HCT116 (cell line): Measurements from ENCODE around the gene KLRC3. TPM values are rescaled to one million over a fixed set of nuclear protein-coding genes. Genes with fewer than 3 reads are reported as not detected.
A peak's percentile ranks its signal among the peaks of the same experiment; 100 is the strongest.
"Not testable (repeated sequence)": the region's sequence is repeated elsewhere in the genome, so short reads cannot be mapped to it uniquely, and the experiment has no call there.

Experiments
- ATAC-seq: fragments of 200-7000 bp; cut with Tn5 transposase; 2 replicates; pipeline ENCODE4 v1.9.1; 2020; ENCODE audit warnings: mild to moderate bottlenecking, moderate library complexity
- BruUV-seq: library from RNA; stranded (reverse); fragments of 400-500 nt; replicated peaks from 2 replicates; lab custom pipeline; 2021; lab: Mats Ljungman, UMichigan
- CTCF ChIA-PET: fragments of 300-600 bp; sonication (Branson Sonifier 250); formaldehyde crosslinking; loops from one replicate; lab custom pipeline; 2021; ENCODE audit warnings: antibody characterized with exemption; lab: Charles Lee
- POLR2A ChIA-PET: fragments of 300-600, 350-600 bp; sonication (Branson Sonifier 250); formaldehyde crosslinking; loops from one replicate; lab custom pipeline; 2021; ENCODE audit warnings: antibody characterized with exemption; lab: Charles Lee
- RAD21 ChIA-PET, 2 experiments: fragments of 300-600 bp; sonication (Branson Sonifier 250); formaldehyde crosslinking; loops; one replicate each; lab custom pipeline; 2023; ENCODE audit warnings: low total read pairs in 2 of 2; ENCODE audit not compliant: uncharacterized antibody in 2 of 2, unreplicated experiment in 2 of 2, low non-redundant PET in 1 of 2; lab: Charles Lee
- DNase-seq: peaks from one replicate; pipeline ENCODE4 v3.0.0-alpha.2; 2010; ENCODE audit warnings: low read depth, low spot score
- H2AFZ ChIP-seq: fragments of 200-600 bp; shearing (Covaris generic), sonication (generic); 2 replicates; pipeline ENCODE4 v1.6.1; 2017; ENCODE audit warnings: low read depth, mixed run types, mixed read lengths, antibody characterized with exemption, low read length; ENCODE audit not compliant: poor library complexity, severe bottlenecking
- H3K27ac ChIP-seq: 2 replicates; pipeline ENCODE4 v1.5.1; 2012; ENCODE audit warnings: low read depth, low read length
- H3K27me3 ChIP-seq: fragments of 200-600 bp; sonication (generic); 2 replicates; pipeline ENCODE4 v1.6.1; 2016; ENCODE audit warnings: mixed run types, low read length, mixed read lengths; ENCODE audit not compliant: insufficient read depth
- H3K36me3 ChIP-seq, 2 experiments: fragments of 200-500 bp in 1 of 2; fragments of 200-600 bp in 1 of 2; sonication (Bioruptor generic) in 1 of 2; sonication (generic) in 1 of 2; 2 replicates each; pipeline versions ENCODE4 v1.5.1 to v1.6.1; 2014 to 2016; ENCODE audit warnings: low read length in 2 of 2, inconsistent platforms in 1 of 2, mixed read lengths in 1 of 2, mixed run types in 1 of 2; ENCODE audit not compliant: insufficient read depth in 2 of 2, control insufficient read depth in 1 of 2
- H3K4me1 ChIP-seq, 2 experiments: fragments of 200-600 bp in 1 of 2; sonication (generic) in 1 of 2; 2 replicates each; pipeline versions ENCODE4 v1.5.1 to v1.6.1; 2012 to 2017; ENCODE audit warnings: low read length in 2 of 2, inconsistent platforms in 1 of 2, mild to moderate bottlenecking in 1 of 2, mixed read lengths in 1 of 2, mixed run types in 1 of 2, moderate library complexity in 1 of 2; ENCODE audit not compliant: insufficient read depth in 2 of 2, control insufficient read depth in 1 of 2
- H3K4me2 ChIP-seq: fragments of 200-600 bp; sonication (generic); 2 replicates; pipeline ENCODE4 v1.6.1; 2017; ENCODE audit warnings: mixed run types, low read length, mixed read lengths
- H3K4me3 ChIP-seq, 2 experiments: fragments of 200-600 bp in 1 of 2; sonication (generic) in 1 of 2; replicated peaks in 1 of 2; 2 replicates each; pipeline ENCODE4 v1.5.1; 2011 to 2016; ENCODE audit warnings: low read length in 2 of 2, control low read depth in 1 of 2, low read depth in 1 of 2, mild to moderate bottlenecking in 1 of 2, mixed read lengths in 1 of 2, mixed run types in 1 of 2
- H3K79me2 ChIP-seq: fragments of 200-600 bp; sonication (generic); 2 replicates; pipeline ENCODE4 v1.6.1; 2017; ENCODE audit warnings: mild to moderate bottlenecking, mixed run types, low read length, moderate library complexity, mixed read lengths; ENCODE audit not compliant: insufficient read depth
- H3K9ac ChIP-seq: fragments of 200-600 bp; sonication (generic); 2 replicates; pipeline ENCODE4 v1.6.1; 2016; ENCODE audit warnings: low read length, mixed read lengths
- H3K9me2 ChIP-seq: fragments of 200-600 bp; sonication (generic), shearing (Covaris generic); 2 replicates; pipeline ENCODE4 v1.6.1; 2017; ENCODE audit warnings: mixed run types, mild to moderate bottlenecking, moderate library complexity; ENCODE audit not compliant: insufficient read depth
- H3K9me3 ChIP-seq, 2 experiments: fragments of 200-500 bp in 1 of 2; fragments of 200-600 bp in 1 of 2; sonication (Bioruptor generic) in 1 of 2; sonication (generic) in 1 of 2; 2 replicates each; pipeline ENCODE4 v1.6.1; 2014 to 2017; ENCODE audit warnings: low read length in 2 of 2, mixed read lengths in 2 of 2, inconsistent platforms in 1 of 2, low read depth in 1 of 2, mild to moderate bottlenecking in 1 of 2, mixed run types in 1 of 2, moderate library complexity in 1 of 2; ENCODE audit not compliant: control insufficient read depth in 1 of 2, insufficient read depth in 1 of 2
- H4K20me1 ChIP-seq: fragments of 200-600 bp; sonication (generic), shearing (Covaris generic); 2 replicates; pipeline ENCODE4 v1.6.1; 2017; ENCODE audit warnings: mixed run types, mild to moderate bottlenecking, moderate library complexity; ENCODE audit not compliant: insufficient read depth
- CBX3 ChIP-seq: IDR thresholded peaks from 2 replicates; pipeline ENCODE4 v1.6.1; 2012; ENCODE audit warnings: low read depth
- ELF1 ChIP-seq: IDR thresholded peaks from 2 replicates; pipeline ENCODE4 v1.6.1; 2012; ENCODE audit warnings: low read depth, borderline replicate concordance
- EZH2phosphoT487 ChIP-seq: fragments of 200-600 bp; IDR thresholded peaks from 2 replicates; pipeline ENCODE4 v1.6.1; 2018; ENCODE audit warnings: antibody characterized with exemption, borderline replicate concordance
- FOSL1 ChIP-seq: IDR thresholded peaks from 2 replicates; pipeline ENCODE4 v1.6.1; 2012; ENCODE audit warnings: low read depth
- SP1 ChIP-seq: IDR thresholded peaks from 2 replicates; pipeline ENCODE4 v1.6.1; 2012; ENCODE audit warnings: low read depth
- TCF7L2 ChIP-seq: IDR thresholded peaks from 2 replicates; pipeline ENCODE4 v1.7.0; 2011; ENCODE audit warnings: borderline replicate concordance, inconsistent platforms; ENCODE audit not compliant: insufficient read depth, insufficient read length; ENCODE audit errors: extremely low read depth
- ZFX ChIP-seq: fragments of 450-650 bp; IDR thresholded peaks from 2 replicates; pipeline ENCODE4 v1.6.1; 2017
- intact Hi-C: fragments of 100-400 bp; cut with micrococcal nuclease; formaldehyde crosslinking; loops from 2 replicates; pipeline ENCODE4 v1.10.0; 2022
- total RNA-seq: library from RNA; stranded (reverse); gene quantifications from one replicate; pipeline ENCODE4 v1.2.1, GENCODE V29; 2021; ENCODE audit not compliant: unreplicated experiment

KLRC3 gene
- total RNA-seq, 1 experiment from 2014 or later = 1.8 TPM

DNA sequence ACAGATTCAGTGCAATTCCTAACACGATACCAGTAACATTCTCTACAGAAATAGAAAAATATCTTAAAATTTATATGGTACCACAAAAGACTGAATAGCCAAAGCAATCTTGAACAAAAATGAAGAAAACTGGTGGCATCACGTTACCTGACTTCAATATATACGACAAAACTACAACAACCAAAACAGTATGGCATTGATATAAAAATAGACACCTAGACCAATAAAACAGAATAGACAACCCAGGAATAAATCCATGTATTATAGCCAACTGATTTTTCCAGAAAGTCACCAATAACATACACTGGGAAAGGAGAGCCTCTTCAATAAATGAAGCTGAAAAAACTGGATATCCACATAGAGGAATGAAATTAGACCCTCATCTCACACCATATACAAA, 36.2 kb downstream of the KLRC3 start:
- DNase-seq (no peak), ATAC-seq (no peak)
- POLR2A ChIA-PET = no interaction called here
- Histone ChIP-seq H3K4me3 (no peak overlapping the region), H3K9me3 (0 out of 4 replicates have a peak, but pooled peaks cover 0 to 5% of the 10 kb centered on the region in 2 experiments), H3K9me2 (no peaks in the 10 kb centered on the region), H3K36me3 (no peaks in the 10 kb centered on the region), H2AFZ (no peak overlapping the region), H3K9ac (no peak overlapping the region), H4K20me1 (no peaks in the 10 kb centered on the region), H3K27me3 (no peaks in the 10 kb centered on the region), H3K79me2 (no peaks in the 10 kb centered on the region), H3K27ac (no peak overlapping the region), H3K4me1 (no peaks in the 10 kb centered on the region), H3K4me2 (no peak overlapping the region)
- RAD21 ChIA-PET = interaction anchor here in 1 of 2 experiments (0.8 kb wide), 1 partner anchor 55 kb away, joined by 4 read pairs; no protein-coding TSS in a partner anchor
- no TSS peak for BruUV-seq
- TF ChIP-seq ZFX = no peak
- TF ChIP-seq CBX3 = peak; percentile 57; the same call in 1 of the 2 replicates
- CTCF ChIA-PET = no interaction called here
- intact Hi-C loops = no loop called here

DNA sequence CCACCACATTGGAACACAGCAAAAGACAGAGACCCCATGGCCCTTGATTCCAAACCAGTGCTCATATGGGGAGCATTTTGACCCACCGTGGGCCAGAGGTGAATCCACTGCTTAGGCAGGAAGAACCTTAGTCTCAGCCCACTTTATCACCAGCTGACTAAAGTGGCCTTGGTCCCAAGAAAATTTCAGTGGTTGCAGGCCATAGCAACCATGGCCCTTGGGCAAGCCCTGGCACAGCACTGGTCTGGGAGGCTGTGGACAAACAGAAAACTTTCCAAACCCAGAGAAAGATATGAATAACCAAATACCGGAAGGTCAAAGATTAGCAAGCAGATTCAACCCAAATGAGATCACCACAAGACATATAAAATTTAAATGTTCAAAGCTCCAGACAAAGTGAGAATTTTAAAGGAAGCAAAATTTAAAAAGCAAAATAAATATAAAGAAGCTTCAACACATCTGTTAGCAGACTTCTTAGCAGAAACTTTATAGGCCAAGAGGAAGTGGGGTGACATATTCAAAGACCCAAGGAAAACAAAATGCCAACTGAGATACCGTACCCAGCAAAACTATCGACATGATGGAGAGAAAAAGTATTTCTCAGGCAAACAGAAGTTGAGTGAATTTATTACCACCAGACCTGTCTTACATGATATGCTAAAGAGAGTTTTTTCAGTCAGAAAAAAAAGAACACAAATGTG, 38.3 kb downstream of the KLRC3 start:
- ATAC-seq = no peak
- Histone ChIP-seq H3K79me2 (no peaks in the 10 kb centered on the region), H3K4me1 (peaks cover 2 to 10% of the 10 kb centered on the region in 2 experiments; a peak in 1 of 4 replicates), H3K9me3 (0 out of 4 replicates have a peak, but pooled peaks cover 0 to 5% of the 10 kb centered on the region in 2 experiments)
- DNase-seq = no peak
- intact Hi-C loops = no loop called here
- TF ChIP-seq FOSL1 = no peak
- no peak for TF ChIP-seq ZFX
- TF ChIP-seq SP1 = no peak
- TF ChIP-seq CBX3 = no peak
- no peak for TF ChIP-seq EZH2phosphoT487
- no peak for TF ChIP-seq TCF7L2
- no peak for TF ChIP-seq ELF1
- TF ChIP-seq, all 23 proteins: peak for 0
- CTCF ChIA-PET = no interaction called here
- H2AFZ ChIP-seq = no peak overlapping the region
- BruUV-seq = no TSS peak
- no peaks in the 10 kb centered on the region for H3K27me3 ChIP-seq
- no peak overlapping the region for H3K9ac ChIP-seq
- no peaks in the 10 kb centered on the region for H4K20me1 ChIP-seq
- no peak overlapping the region for H3K27ac ChIP-seq
- POLR2A ChIA-PET = no interaction called here
- no peaks in the 10 kb centered on the region for H3K36me3 ChIP-seq
- RAD21 ChIA-PET = no interaction called here
- no peak overlapping the region for H3K4me2 ChIP-seq
- no peak overlapping the region for H3K4me3 ChIP-seq
- H3K9me2 ChIP-seq = no peaks in the 10 kb centered on the region

DNA sequence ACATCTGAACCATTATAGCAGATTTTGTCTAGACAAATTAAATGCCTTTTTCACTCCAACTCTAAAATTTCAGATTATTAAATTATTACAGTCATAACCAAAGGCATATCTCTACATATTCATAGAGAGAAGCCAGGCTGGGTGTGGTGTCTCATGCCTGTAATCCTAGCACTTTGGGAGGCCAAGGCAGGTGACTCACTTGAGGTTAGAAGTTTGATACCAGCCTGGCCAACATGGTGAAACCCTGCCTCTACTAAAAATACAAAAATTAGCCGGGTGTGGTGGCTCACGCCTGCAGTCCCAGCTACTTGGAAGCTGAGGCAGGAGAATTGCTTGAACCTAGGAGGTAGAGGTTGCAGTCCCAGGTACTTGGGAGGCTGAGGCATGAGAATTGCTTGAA, 41.7 kb downstream of the KLRC3 start:
- H2AFZ ChIP-seq, POLR2A ChIA-PET, H3K4me1 ChIP-seq, H3K27ac ChIP-seq, intact Hi-C loops, H3K79me2 ChIP-seq, H3K36me3 ChIP-seq, DNase-seq, H3K27me3 ChIP-seq, CTCF ChIA-PET, H3K9ac ChIP-seq, RAD21 ChIA-PET, H4K20me1 ChIP-seq, BruUV-seq, H3K9me3 ChIP-seq, H3K4me3 ChIP-seq, H3K9me2 ChIP-seq: not testable (repeated sequence)
- peak; percentile 34; the same call in 1 of the 2 replicates for ATAC-seq
- peak overlapping the region; percentile 30; the same call in 1 of the 2 replicates for H3K4me2 ChIP-seq
